Calu3 (cell line): Measurements from ENCODE around the gene CDA. TPM values are rescaled to one million over a fixed set of nuclear protein-coding genes. Genes with fewer than 3 reads are reported as not detected.
A peak's percentile ranks its signal among the peaks of the same experiment; 100 is the strongest.
"Not testable (repeated sequence)": the region's sequence is repeated elsewhere in the genome, so short reads cannot be mapped to it uniquely, and the experiment has no call there.

Experiments used
- BruUV-seq: library from RNA; stranded (reverse); fragments of 400-500 nt; replicated peaks from 2 replicates; lab custom pipeline; 2021; lab: Mats Ljungman, UMichigan
- CTCF ChIA-PET: fragments of 300-600 bp; sonication (Branson Sonifier 250); formaldehyde crosslinking; loops from one replicate; lab custom pipeline; 2022; ENCODE audit warnings: antibody characterized with exemption; lab: Charles Lee
- DNase-seq: peaks from one replicate; pipeline ENCODE4 v3.0.0; 2022
- H3K27ac Mint-ChIP-seq: one replicate; pipeline ENCODE4 v1.8.0; 2022; ENCODE audit warnings: mixed read lengths; ENCODE audit not compliant: unreplicated experiment
- H3K27me3 Mint-ChIP-seq: one replicate; pipeline ENCODE4 v1.8.0; 2022; ENCODE audit warnings: mixed read lengths; ENCODE audit not compliant: unreplicated experiment
- H3K36me3 Mint-ChIP-seq: one replicate; pipeline ENCODE4 v1.8.0; 2022; ENCODE audit warnings: mild to moderate bottlenecking, moderate library complexity, mixed read lengths; ENCODE audit not compliant: insufficient read depth, unreplicated experiment
- H3K4me1 Mint-ChIP-seq: one replicate; pipeline ENCODE4 v1.8.0; 2022; ENCODE audit warnings: mild to moderate bottlenecking, low read depth, mixed read lengths; ENCODE audit not compliant: unreplicated experiment
- H3K4me3 Mint-ChIP-seq: one replicate; pipeline ENCODE4 v1.8.0; 2022; ENCODE audit warnings: mild to moderate bottlenecking, low read depth, moderate library complexity, mixed read lengths; ENCODE audit not compliant: unreplicated experiment
- H3K9me3 Mint-ChIP-seq: one replicate; pipeline ENCODE4 v1.8.0; 2022; ENCODE audit warnings: low read depth, mixed read lengths; ENCODE audit not compliant: unreplicated experiment
- intact Hi-C: fragments of 100-400 bp; cut with micrococcal nuclease; formaldehyde crosslinking; loops from one replicate; pipeline ENCODE4 v1.10.0; 2022; ENCODE audit not compliant: unreplicated experiment
- total RNA-seq: library from RNA; stranded (reverse); gene quantifications from 2 replicates; pipeline ENCODE4 v1.2.3, GENCODE V29; 2022
- TF ChIP-seq, protein P1 (sequence below): fragments of 200-600 bp; IDR thresholded peaks from one replicate; pipeline ENCODE4 v1.8.0; 2022; ENCODE audit warnings: antibody characterized with exemption; ENCODE audit not compliant: unreplicated experiment

CDA gene
- total RNA-seq, 1 experiment from 2014 or later = 9.0 TPM

DNA sequence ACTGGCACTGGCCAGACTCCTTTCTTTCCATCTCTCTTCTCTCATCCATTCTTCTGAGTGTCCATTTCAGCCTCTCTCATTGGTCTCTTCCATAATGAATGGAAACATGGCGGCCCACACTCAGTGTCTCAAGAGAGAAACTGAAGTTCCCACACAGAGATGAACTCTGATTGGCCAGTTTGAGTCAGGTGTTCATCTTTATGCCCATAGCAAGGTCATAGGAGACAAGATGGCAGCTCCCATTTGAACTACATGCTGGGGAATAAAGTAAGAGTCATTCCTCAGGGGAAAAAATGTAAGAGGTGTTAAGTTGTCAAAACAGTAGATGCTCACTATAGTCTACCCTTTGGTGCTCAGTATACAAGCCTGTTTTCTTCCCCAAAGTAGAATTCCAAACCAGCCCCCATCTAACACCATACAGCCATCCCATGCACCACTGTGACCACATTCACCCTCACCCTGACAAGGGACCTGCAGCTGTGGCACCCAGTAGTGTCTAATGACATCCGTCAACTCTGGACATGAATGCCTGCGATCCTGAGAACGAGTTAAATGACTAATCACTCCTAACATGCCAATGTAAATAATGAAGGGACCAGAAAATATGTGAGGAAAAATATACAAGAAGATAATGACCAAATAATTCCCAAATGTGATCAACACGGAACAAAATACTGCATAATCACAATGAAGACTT, 12.4 kb downstream of the CDA start:
- CTCF ChIA-PET = interaction anchor here (0.6 kb wide), 2 partner anchors 18 to 40 kb away, joined by 5 to 7 read pairs; no protein-coding TSS in a partner anchor
- H3K27me3 Mint-ChIP-seq = no peaks in the 10 kb centered on the region
- H3K4me1 Mint-ChIP-seq = peaks cover 43% of the 10 kb centered on the region
- H3K36me3 Mint-ChIP-seq = no peaks in the 10 kb centered on the region
- TF ChIP-seq, protein P1, sequence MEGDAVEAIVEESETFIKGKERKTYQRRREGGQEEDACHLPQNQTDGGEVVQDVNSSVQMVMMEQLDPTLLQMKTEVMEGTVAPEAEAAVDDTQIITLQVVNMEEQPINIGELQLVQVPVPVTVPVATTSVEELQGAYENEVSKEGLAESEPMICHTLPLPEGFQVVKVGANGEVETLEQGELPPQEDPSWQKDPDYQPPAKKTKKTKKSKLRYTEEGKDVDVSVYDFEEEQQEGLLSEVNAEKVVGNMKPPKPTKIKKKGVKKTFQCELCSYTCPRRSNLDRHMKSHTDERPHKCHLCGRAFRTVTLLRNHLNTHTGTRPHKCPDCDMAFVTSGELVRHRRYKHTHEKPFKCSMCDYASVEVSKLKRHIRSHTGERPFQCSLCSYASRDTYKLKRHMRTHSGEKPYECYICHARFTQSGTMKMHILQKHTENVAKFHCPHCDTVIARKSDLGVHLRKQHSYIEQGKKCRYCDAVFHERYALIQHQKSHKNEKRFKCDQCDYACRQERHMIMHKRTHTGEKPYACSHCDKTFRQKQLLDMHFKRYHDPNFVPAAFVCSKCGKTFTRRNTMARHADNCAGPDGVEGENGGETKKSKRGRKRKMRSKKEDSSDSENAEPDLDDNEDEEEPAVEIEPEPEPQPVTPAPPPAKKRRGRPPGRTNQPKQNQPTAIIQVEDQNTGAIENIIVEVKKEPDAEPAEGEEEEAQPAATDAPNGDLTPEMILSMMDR = no peak
- no peak for DNase-seq
- H3K9me3 Mint-ChIP-seq = peaks cover 4% of the 10 kb centered on the region
- intact Hi-C loops = no loop called here
- peak overlapping the region; percentile 11 for H3K4me3 Mint-ChIP-seq
- peak overlapping the region; percentile 59 for H3K27ac Mint-ChIP-seq
- BruUV-seq = no TSS peak

- TF ChIP-seq, protein P1 = no peak
- Mint-ChIP-seq H3K36me3 (no peaks in the 10 kb centered on the region), H3K27ac (no peak overlapping the region), H3K9me3 (peaks cover 4% of the 10 kb centered on the region), H3K4me3 (no peak overlapping the region), H3K27me3 (no peaks in the 10 kb centered on the region), H3K4me1 (peaks cover 43% of the 10 kb centered on the region)
- no TSS peak for BruUV-seq
- CTCF ChIA-PET = no interaction called here
- no peak for DNase-seq
- intact Hi-C loops = no loop called here
Observed at GRCh38 chr1:20602851-20603450, 14.1 kb downstream of the CDA start.

DNA sequence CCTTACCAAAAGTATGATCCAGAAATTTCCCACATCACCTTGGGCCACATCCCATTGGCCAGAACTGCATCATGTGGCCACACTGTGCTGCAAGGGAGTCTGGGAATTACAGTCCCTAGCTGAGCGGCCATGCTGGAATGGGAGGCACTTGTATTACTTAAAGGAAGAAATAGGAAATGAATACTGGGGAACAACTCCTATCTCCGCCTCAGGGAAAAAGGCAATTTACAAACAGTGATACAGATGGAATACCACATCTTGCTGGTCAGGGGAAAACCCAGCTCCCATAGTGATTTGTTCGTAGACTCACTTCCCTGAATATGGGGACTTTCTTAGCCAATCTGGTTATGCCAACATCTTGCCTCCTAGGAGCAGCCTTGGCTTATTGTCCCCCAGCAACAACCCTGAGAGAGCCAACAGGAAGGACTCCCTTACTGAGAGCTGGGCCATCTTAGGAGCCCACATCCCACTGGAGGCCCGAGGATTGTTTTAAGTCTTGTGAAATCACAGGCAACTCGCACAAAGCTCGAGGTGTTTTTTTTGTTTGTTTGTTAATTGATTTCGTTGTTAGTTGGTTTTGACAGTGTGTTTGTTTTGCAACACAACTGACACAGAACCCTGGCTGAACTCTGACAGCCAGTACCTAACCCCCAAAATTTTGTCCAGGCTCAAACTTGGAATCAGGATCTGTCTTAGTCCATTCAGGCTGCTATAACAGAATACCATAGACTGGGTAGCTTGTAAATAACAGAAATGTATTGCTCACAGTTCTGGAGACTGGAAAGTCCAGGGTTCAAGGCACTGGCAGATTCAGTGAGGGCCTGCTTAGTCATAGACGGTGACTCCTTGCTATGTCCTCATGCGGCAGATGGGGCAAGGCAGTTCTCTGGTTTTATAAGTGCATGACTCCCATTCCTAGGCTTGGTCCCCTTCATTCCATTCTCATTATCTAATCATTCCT, 14.9 kb downstream of the CDA start:
- H3K27ac Mint-ChIP-seq = no peak overlapping the region
- peaks cover 43% of the 10 kb centered on the region for H3K4me1 Mint-ChIP-seq
- CTCF ChIA-PET = no interaction called here
- BruUV-seq = no TSS peak
- no peak overlapping the region for H3K4me3 Mint-ChIP-seq
- H3K9me3 Mint-ChIP-seq = peaks cover 2% of the 10 kb centered on the region
- TF ChIP-seq, protein P1 = no peak
- no peaks in the 10 kb centered on the region for H3K36me3 Mint-ChIP-seq
- no peaks in the 10 kb centered on the region for H3K27me3 Mint-ChIP-seq
- DNase-seq = no peak
- intact Hi-C loops = no loop called here

DNA sequence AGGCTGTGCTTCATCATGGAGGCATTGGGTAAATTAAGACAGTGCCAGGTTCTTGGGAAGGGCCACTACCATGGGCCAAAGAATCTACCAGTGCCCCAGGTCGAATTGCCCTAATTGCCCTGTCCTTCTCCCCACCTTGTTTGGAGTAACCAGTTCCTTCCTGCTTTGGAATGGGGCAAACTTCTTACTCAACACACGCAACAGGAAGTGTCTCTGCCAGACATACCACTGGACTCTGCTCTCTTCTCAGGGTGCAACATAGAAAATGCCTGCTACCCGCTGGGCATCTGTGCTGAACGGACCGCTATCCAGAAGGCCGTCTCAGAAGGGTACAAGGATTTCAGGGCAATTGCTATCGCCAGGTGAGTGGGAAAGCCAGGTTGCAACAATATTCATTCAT, 15.8 kb downstream of the CDA start:
- CTCF ChIA-PET = no interaction called here
- no peak for DNase-seq

DNA sequence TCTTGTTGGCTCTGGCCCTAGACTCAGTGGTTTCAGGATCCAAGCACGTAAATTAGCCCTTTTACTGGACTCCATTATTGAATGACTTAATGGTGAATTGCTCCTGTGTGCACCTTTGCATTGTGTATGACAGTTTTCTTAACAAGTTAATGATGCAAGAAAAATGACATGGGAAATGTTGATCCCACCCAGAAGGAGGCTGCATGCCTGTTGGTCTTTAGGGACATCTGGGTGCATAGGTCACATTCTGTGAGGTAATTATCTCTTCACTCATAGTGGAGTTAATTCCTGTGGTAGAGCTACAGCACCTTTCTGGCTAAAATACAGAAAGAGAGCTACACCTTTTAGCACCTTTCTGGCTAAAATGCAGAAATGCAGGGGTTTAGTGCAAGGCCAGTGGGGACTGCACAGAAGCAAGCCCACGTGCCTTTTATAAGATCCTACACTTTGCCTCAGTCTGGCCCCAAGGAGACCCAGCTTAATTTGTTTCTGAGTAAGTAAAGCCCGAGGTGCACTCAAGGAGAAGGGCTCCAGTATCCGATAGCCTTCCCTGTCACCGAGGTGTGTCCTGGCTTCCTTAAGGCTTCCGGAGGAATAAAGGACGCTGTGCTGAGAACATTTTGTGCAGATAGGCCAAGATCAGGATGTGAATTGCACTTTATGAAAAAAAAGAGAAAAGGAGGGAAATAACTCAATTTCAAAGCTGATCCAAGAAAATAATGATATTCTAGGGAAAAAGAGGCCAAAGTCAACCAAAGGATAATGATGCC, 18.1 kb downstream of the CDA start:
- H3K4me3 Mint-ChIP-seq, H3K27ac Mint-ChIP-seq, DNase-seq, H3K27me3 Mint-ChIP-seq, H3K9me3 Mint-ChIP-seq, H3K36me3 Mint-ChIP-seq, intact Hi-C loops, BruUV-seq: not testable (repeated sequence)
- peaks cover 22% of the 10 kb centered on the region for H3K4me1 Mint-ChIP-seq
- CTCF ChIA-PET = interaction anchor here (1.0 kb wide), 1 partner anchor 32 kb away, joined by 3 read pairs; no protein-coding TSS in a partner anchor

More for the DNA sequence above, 15.8 kb downstream of the CDA start:
- H3K4me3 Mint-ChIP-seq = no peak overlapping the region
- H3K36me3 Mint-ChIP-seq = no peaks in the 10 kb centered on the region
- no peaks in the 10 kb centered on the region for H3K27me3 Mint-ChIP-seq
- H3K27ac Mint-ChIP-seq = no peak overlapping the region
- H3K4me1 Mint-ChIP-seq = peaks cover 43% of the 10 kb centered on the region
- intact Hi-C loops = no loop called here
- BruUV-seq = no TSS peak
- no peaks in the 10 kb centered on the region for H3K9me3 Mint-ChIP-seq
- TF ChIP-seq, protein P1 = no peak
